ENCODE data around the gene GGT7. TPM values are rescaled to one million over a fixed set of nuclear protein-coding genes. Genes with fewer than 3 reads are reported as not detected.

Gene GGT7
- total and polyA plus RNA-seq, 4 donors, result 3.7 to 8.1 (median 6.0) TPM

GRCh38 chr20:34888468-34888867 lies 15.8 kb upstream of the GGT7 start (continued):
- TF ChIP-seq FOXA1 (IDR thresholded peaks at IDR 0.05), result no peak
- no peak for TF ChIP-seq SP1 (IDR thresholded peaks at IDR 0.05)

- no peak overlapping the region for H3K27ac ChIP-seq (ENCODE audit: low read depth in 1 of 2, low read length in 2 of 2)
- H3K4me1 ChIP-seq (ENCODE audit: control insufficient read depth in 4 of 4, insufficient read depth in 4 of 4, low read length in 3 of 4), result peaks cover 2 to 20% (median 8%) of the 10 kb centered on the region in 4 donors
- no peak for DNase-seq (ENCODE audit: low spot score)
- no peak overlapping the region for H3K9ac ChIP-seq (ENCODE audit: low read depth in 1 of 2, low read length in 2 of 2)
- peaks cover 2 to 19% (median 15%) of the 10 kb centered on the region in 4 donors for H3K36me3 ChIP-seq (ENCODE audit: control insufficient read depth in 4 of 4, insufficient read depth in 3 of 4, low read depth in 1 of 4, low read length in 3 of 4)
- no peaks in the 10 kb centered on the region for H3K27me3 ChIP-seq (ENCODE audit: control insufficient read depth in 4 of 4, insufficient read depth in 4 of 4, low read length in 3 of 4)
- H3K9me3 ChIP-seq (ENCODE audit: control insufficient read depth in 4 of 4, low read length in 3 of 4), result no peaks in the 10 kb centered on the region
- no peak overlapping the region for H3K4me3 ChIP-seq (ENCODE audit: low read depth in 1 of 3, low read length in 3 of 3)
- no peak for TF ChIP-seq YY1 (IDR thresholded peaks at IDR 0.05)
- TF ChIP-seq CTCF (IDR thresholded peaks at IDR 0.05; ENCODE audit: low read depth, low read length, missing input control), result no peak
- TF ChIP-seq NR2F2 (IDR thresholded peaks at IDR 0.05), result no peak
- no peak for TF ChIP-seq FOXA1 (IDR thresholded peaks at IDR 0.05)
- no peak for TF ChIP-seq TAF1 (conservative IDR thresholded peaks at IDR 0.05)
- TF ChIP-seq JUND (IDR thresholded peaks at IDR 0.05), result no peak
- TF ChIP-seq MAX (IDR thresholded peaks at IDR 0.05), result no peak
- WGBS, result 62% methylated on average over 3 of the region's 3 CpGs
Observed at GRCh38 chr20:34887023-34887422, 14.4 kb upstream of the GGT7 start.

GRCh38 chr20:34886122-34886521 lies 13.5 kb upstream of the GGT7 start:
- peak overlapping the region in 1 of 2 donors; percentile 25 for H3K27ac ChIP-seq (ENCODE audit: low read depth in 1 of 2, low read length in 2 of 2)
- H3K4me3 ChIP-seq (ENCODE audit: low read depth in 1 of 3, low read length in 3 of 3), result no peak overlapping the region
- peaks cover 2 to 22% (median 8%) of the 10 kb centered on the region in 4 donors for H3K4me1 ChIP-seq (ENCODE audit: control insufficient read depth in 4 of 4, insufficient read depth in 4 of 4, low read length in 3 of 4)
- peaks cover 2 to 19% (median 15%) of the 10 kb centered on the region in 4 donors for H3K36me3 ChIP-seq (ENCODE audit: control insufficient read depth in 4 of 4, insufficient read depth in 3 of 4, low read depth in 1 of 4, low read length in 3 of 4)
- no peaks in the 10 kb centered on the region for H3K27me3 ChIP-seq (ENCODE audit: control insufficient read depth in 4 of 4, insufficient read depth in 4 of 4, low read length in 3 of 4)
- DNase-seq (ENCODE audit: low spot score), result no peak
- H3K9ac ChIP-seq (ENCODE audit: low read depth in 1 of 2, low read length in 2 of 2), result no peak overlapping the region
- 35% methylated on average over 3 of the region's 3 CpGs for WGBS
- peak; percentile 27 for TF ChIP-seq FOXA2 (IDR thresholded peaks at IDR 0.05)
- peak; percentile 39 to 40 for TF ChIP-seq HNF4A (conservative IDR thresholded peaks at IDR 0.05)
- TF ChIP-seq EGR1 (IDR thresholded peaks at IDR 0.05; ENCODE audit: low read depth in 2 of 2), result no peak
- TF ChIP-seq SP1 (IDR thresholded peaks at IDR 0.05), result peak; percentile 60
- TF ChIP-seq HNF4G (IDR thresholded peaks at IDR 0.05), result no peak
- no peak for TF ChIP-seq GABPA (IDR thresholded peaks at IDR 0.05 in 1 of 2, conservative IDR thresholded peaks at IDR 0.05 in 1 of 2)
- TF ChIP-seq REST (IDR thresholded peaks at IDR 0.05), result peak; percentile 43
- peak; percentile 69 to 81 for TF ChIP-seq RXRA (IDR thresholded peaks at IDR 0.05)
- no peaks in the 10 kb centered on the region for H3K9me3 ChIP-seq (ENCODE audit: control insufficient read depth in 4 of 4, low read length in 3 of 4)

Data from liver (tissue), 9 donors.